Medulla oblongata (tissue), 1 donor: ENCODE data around the gene C16orf74.

Experiments used
- DNase-seq: peaks from one replicate; pipeline ENCODE4 v3.0.0-alpha.2; 2015; ENCODE audit errors: extremely low spot score

Gene C16orf74

GRCh38 chr16:85674828-85675227 lies 76.1 kb downstream of the C16orf74 start:
- DNase-seq: no peak

DNA sequence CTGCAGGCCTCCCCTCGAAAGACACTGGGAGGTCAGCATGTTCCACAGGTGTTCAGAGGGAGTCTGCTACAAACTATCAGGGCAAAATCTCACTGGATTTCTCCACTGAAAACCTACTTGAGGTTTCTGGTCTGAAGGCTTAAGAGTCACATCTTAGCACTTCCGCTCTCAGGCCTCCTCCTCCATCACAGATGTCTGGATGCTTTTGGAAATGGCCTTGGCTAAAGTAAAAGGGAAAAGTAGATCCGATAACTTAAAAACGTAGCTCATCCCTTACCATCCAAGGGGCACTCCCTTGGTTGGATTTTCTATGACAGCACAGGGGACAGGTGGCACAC lies 76.5 kb downstream of the C16orf74 start:
- DNase-seq: no peak

DNA sequence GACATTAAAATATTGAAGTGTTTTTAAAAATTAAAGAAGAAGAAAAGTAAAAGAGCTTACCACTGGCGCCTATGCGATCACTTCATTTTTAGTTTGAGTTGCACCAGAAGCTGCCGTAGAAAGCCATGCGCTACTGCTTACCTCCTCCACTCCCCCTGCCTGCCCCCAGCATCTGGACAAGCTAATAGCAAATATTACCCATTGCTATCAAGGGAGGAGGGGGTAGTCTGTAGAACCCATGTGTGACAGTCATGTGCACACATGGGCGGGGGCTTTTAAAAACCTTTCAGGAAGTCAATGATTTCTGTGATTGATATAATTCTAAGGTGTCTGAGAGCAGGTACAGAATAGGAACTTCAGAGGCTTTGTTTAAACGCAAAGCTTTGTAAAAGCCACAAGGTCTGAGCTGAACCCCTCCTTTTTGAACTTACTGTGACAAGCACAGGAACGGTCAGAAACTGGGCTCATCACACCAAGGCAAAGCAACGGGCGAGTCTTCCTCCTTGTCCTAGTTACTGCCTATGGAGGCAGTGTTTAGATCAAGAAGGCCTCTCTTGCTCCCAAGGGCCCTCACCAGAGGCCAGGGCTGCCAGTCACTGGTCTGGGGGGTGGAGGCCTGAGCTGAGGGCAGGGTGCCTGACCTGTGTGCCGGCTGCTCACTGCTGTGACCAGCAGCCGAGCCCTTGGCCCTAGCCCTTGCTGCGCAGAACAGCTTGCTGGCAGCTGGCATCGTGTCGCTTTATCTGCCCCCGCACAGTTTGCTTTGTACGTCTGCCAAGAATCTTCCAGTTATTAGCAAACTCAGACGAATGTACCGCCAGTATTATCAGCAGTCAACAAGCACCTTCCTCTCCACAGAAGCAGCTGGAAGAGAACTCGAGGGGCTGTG lies 77.1 kb downstream of the C16orf74 start:
- DNase-seq: no peak

GRCh38 chr16:85670840-85671239 lies 80.1 kb downstream of the C16orf74 start:
- DNase-seq: no peak

- DNase-seq: no peak
These were observed 82.0 kb downstream of the C16orf74 start for GRCh38 chr16:85668676-85669424.

DNA sequence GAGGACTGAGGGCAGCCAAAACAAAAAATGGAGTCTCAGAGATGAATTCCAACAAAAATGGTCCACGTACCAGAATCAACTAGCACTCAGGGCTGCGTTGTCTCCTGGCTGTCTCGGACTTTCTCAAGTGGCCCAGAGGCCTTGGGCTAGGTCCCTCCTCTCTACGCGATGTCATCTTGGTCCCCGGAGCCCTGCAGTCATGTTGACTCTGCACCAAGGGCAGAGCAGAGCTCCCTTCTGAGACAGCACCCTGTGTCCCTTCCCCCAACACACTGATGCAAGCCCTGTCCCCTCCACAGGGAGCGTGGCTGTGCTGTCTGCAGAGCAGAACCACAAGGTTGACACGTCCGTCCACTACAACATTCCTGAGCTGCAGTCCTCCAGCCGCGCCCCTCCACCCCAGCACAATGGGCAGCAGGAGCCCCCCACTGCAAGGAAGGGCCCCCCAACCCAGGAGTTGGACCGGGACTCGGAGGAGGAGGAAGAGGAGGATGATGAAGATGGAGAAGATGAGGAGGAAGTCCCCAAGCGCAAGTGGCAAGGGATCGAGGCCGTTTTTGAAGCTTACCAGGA lies 83.0 kb downstream of the C16orf74 start:
- DNase-seq: no peak

DNA sequence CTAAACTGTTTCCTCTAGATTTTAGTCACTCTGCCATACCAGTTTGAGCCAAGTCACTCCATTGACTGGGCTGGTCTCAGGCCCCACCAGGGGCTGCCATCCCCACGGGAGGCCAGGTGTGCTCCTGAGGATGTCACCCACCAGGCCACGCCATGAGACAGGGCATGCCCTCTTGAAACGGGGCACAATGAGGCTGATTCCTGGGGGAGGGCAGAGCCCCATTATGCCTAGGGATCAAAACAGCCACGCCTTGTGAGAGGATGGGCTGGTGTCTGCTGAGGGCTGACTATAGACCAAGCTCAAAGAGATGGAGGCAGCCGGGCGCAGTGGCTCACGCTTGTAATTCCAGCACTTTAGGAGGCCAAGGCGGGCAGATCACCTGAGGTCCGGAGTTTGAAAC lies 83.6 kb downstream of the C16orf74 start:
- DNase-seq: no peak

DNA sequence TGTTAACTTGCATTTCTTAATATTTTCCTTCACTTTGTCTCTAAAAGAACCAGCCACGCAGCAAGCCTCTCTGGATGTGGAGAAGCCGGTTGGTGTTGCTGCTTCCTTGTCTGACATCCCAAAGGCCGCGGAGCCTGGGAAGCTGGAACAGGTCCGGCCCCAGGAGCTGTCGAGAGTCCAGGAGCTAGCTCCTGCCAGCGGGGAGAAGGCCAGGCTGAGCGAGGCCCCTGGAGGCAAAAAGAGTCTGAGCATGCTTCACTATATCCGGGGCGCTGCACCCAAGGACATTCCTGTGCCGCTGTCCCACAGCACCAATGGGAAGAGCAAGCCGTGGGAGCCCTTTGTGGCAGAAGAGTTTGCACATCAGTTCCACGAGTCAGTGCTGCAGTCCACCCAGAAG lies 85.0 kb downstream of the C16orf74 start:
- peak; percentile 32 for DNase-seq

- no peak for DNase-seq
These were observed 85.5 kb downstream of the C16orf74 start for GRCh38 chr16:85665373-85665740.

- DNase-seq: peak; percentile 31
These were observed 86.1 kb downstream of the C16orf74 start for GRCh38 chr16:85664580-85665372.

GRCh38 chr16:85663891-85664321 lies 87.0 kb downstream of the C16orf74 start:
- DNase-seq: no peak

DNA sequence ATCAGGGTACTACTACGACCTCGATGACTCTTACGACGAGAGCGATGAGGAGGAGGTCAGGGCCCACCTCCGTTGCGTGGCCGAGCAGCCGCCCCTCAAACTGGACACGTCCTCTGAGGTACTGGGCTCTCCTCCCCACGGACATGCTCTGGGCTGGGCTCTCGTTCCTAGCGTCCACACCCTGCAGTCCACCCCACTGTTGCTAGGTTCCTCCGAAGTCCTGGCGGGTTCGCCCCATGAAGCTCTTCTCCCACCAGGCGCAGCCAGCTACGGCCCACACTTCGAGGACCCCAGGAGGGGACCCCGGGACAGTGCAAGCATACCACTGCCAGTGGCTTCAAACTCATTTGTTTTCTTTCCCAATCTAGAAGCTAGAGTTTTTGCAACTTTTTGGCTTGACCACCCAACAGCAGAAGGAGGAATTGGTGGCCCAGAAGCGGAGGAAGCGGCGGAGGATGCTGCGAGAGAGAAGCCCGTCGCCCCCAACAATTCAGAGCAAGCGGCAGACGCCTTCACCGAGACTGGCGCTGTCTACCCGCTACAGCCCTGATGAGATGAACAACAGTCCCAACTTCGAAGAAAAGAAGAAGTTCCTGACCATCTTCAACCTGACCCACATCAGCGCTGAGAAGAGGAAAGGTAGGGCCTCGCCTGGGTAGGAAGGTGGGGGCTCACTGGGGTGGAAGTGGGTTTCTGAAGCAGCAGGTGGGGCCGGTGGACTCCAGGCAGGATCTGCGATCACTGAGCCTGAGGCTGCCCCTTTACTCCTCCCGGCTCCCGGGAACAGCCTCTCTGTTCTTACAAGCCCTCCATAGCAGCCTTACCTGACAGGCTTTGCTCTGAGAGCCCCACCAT lies 87.7 kb downstream of the C16orf74 start:
- no peak for DNase-seq

DNA sequence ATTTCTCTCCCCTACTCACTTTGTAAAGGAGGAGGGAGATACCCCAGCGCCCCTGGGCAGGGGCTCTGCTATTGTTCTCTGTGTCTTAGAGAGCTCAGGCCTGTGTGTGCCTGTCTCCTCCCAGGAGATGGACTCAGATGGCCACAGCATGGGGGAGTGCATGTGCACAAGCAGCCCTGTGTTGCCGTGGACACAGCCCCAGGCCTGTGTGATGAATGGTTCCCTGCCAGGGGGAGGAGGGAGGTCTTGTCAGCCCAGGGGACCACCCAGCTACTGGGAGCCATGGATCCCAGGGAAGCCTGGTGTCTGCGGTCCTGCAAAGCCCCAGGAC lies 88.4 kb downstream of the C16orf74 start:
- DNase-seq: no peak

GRCh38 chr16:85661740-85662481 lies 89.0 kb downstream of the C16orf74 start:
- no peak for DNase-seq

DNA sequence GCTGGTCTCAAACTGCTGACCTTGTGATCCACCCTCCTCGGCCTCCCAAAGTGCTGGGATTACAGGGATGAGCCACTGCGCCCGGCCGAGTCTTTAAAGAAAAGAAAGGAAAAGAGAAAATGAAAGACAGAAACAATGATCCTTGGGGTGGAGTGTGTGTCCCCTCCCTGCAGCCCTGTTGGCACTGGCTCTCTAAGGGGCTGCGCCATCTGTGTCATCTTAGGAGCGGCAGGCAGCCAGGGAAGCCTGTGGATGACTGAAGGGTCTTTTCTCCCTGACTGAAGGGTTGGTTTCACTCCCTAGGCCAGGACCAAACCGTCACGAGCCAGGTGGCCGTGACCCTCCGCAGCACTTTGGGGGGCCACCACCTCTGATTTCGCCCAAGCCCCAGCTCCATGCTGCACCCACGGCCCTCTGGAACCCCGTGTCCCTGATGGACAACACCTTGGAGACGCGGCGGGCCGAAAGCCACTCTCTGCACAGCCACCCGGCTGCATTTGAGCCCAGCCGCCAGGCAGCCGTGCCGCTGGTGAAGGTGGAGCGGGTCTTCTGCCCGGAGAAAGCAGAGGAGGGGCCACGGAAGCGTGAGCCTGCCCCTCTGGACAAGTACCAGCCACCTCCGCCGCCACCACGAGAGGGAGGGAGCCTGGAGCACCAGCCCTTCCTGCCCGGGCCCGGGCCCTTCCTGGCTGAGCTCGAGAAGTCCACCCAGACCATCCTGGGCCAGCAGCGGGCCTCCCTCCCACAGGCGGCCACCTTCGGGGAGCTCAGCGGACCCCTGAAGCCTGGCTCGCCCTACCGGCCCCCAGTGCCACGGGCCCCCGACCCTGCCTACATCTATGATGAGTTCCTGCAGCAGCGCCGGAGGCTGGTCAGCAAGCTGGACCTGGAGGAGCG lies 89.8 kb downstream of the C16orf74 start:
- no peak for DNase-seq

- peak; percentile 83 for DNase-seq
These were observed 90.9 kb downstream of the C16orf74 start for GRCh38 chr16:85659805-85660511.

GRCh38 chr16:85659336-85659735 lies 91.6 kb downstream of the C16orf74 start:
- no peak for DNase-seq

- DNase-seq: no peak
These were observed 92.2 kb downstream of the C16orf74 start for GRCh38 chr16:85658504-85659326.
